HEK293 (cell line): ENCODE data around the gene SOX18.

Source experiments
- CTCF ChIP-seq: fragments of 450-650 bp; formaldehyde crosslinking; IDR thresholded peaks from 2 replicates; pipeline ENCODE4 v1.5.1; 2016; ENCODE audit warnings: missing biosample characterization, missing genetic modification characterization
- HOXA7 ChIP-seq: sonication (generic); formaldehyde crosslinking; IDR thresholded peaks from 2 replicates; pipeline ENCODE4 v1.8.1; 2022; ENCODE audit warnings: missing genetic modification reagents, borderline replicate concordance
- HOXC10 ChIP-seq: sonication (generic); formaldehyde crosslinking; IDR thresholded peaks from 2 replicates; pipeline ENCODE4 v1.8.1; 2023; ENCODE audit warnings: mild to moderate bottlenecking, missing genetic modification reagents
- KLF16 ChIP-seq: fragments of 450-650 bp; formaldehyde crosslinking; IDR thresholded peaks from 2 replicates; pipeline ENCODE4 v1.5.1; 2017; ENCODE audit warnings: missing biosample characterization, missing genetic modification characterization
- KLF9 ChIP-seq: fragments of 450-650 bp; formaldehyde crosslinking; IDR thresholded peaks from 2 replicates; pipeline ENCODE4 v1.5.1; 2016; ENCODE audit warnings: missing biosample characterization, missing genetic modification characterization, low read depth
- MZF1 ChIP-seq: fragments of 450-650 bp; formaldehyde crosslinking; IDR thresholded peaks from 2 replicates; pipeline ENCODE4 v1.5.1; 2017; ENCODE audit warnings: missing biosample characterization, missing genetic modification characterization, borderline replicate concordance
- PATZ1 ChIP-seq: fragments of 450-650 bp; formaldehyde crosslinking; IDR thresholded peaks from 2 replicates; pipeline ENCODE4 v1.5.1; 2016; ENCODE audit warnings: missing biosample characterization, missing genetic modification characterization
- SCRT1 ChIP-seq: fragments of 450-650 bp; formaldehyde crosslinking; IDR thresholded peaks from 2 replicates; pipeline ENCODE4 v1.5.1; 2016; ENCODE audit warnings: missing biosample characterization, missing genetic modification characterization, borderline replicate concordance
- TSHZ1 ChIP-seq: fragments of 450-650 bp; formaldehyde crosslinking; IDR thresholded peaks from 2 replicates; pipeline ENCODE4 v1.5.1; 2016; ENCODE audit warnings: missing biosample characterization, missing genetic modification characterization, borderline replicate concordance
- WT1 ChIP-seq: fragments of 450-650 bp; formaldehyde crosslinking; IDR thresholded peaks from 2 replicates; pipeline ENCODE4 v1.5.1; 2016; ENCODE audit warnings: missing biosample characterization, missing genetic modification characterization
- YY2 ChIP-seq: fragments of 450-650 bp; formaldehyde crosslinking; IDR thresholded peaks from 2 replicates; pipeline ENCODE4 v1.5.1; 2016; ENCODE audit warnings: missing biosample characterization, missing genetic modification characterization
- ZNF10 ChIP-seq: fragments of 450-650 bp; formaldehyde crosslinking; IDR thresholded peaks from 2 replicates; pipeline ENCODE4 v1.5.1; 2017; ENCODE audit warnings: missing biosample characterization, missing genetic modification characterization
- ZNF112 ChIP-seq: fragments of 450-650 bp; formaldehyde crosslinking; IDR thresholded peaks from 2 replicates; pipeline ENCODE4 v1.5.0; 2017; ENCODE audit warnings: missing biosample characterization, missing genetic modification characterization
- ZNF155 ChIP-seq: fragments of 450-650 bp; formaldehyde crosslinking; IDR thresholded peaks from 2 replicates; pipeline ENCODE4 v1.5.1; 2016; ENCODE audit warnings: missing biosample characterization, missing genetic modification characterization
- ZNF174 ChIP-seq: fragments of 450-650 bp; formaldehyde crosslinking; IDR thresholded peaks from 2 replicates; pipeline ENCODE4 v1.5.0; 2017; ENCODE audit warnings: missing biosample characterization, mild to moderate bottlenecking, missing genetic modification characterization
- ZNF175 ChIP-seq: fragments of 450-650 bp; formaldehyde crosslinking; IDR thresholded peaks from 2 replicates; pipeline ENCODE4 v1.5.1; 2016; ENCODE audit warnings: missing biosample characterization, missing genetic modification characterization
- ZNF2 ChIP-seq: fragments of 450-650 bp; formaldehyde crosslinking; IDR thresholded peaks from 2 replicates; pipeline ENCODE4 v1.5.1; 2016; ENCODE audit warnings: missing biosample characterization, missing genetic modification characterization
- ZNF350 ChIP-seq: fragments of 450-650 bp; formaldehyde crosslinking; IDR thresholded peaks from 2 replicates; pipeline ENCODE4 v1.5.0; 2017; ENCODE audit warnings: missing biosample characterization, mild to moderate bottlenecking, missing genetic modification characterization
- ZNF391 ChIP-seq: fragments of 450-650 bp; formaldehyde crosslinking; IDR thresholded peaks from 2 replicates; pipeline ENCODE4 v1.5.1; 2016; ENCODE audit warnings: low read depth, missing biosample characterization, missing genetic modification characterization, borderline replicate concordance
- ZNF394 ChIP-seq: fragments of 450-650 bp; formaldehyde crosslinking; IDR thresholded peaks from 2 replicates; pipeline ENCODE4 v1.5.1; 2016; ENCODE audit warnings: missing biosample characterization, missing genetic modification characterization, mild to moderate bottlenecking, moderate library complexity, borderline replicate concordance
- ZNF514 ChIP-seq: fragments of 450-650 bp; formaldehyde crosslinking; IDR thresholded peaks from 2 replicates; pipeline ENCODE4 v1.5.1; 2016; ENCODE audit warnings: missing biosample characterization, missing genetic modification characterization
- ZNF623 ChIP-seq: fragments of 450-650 bp; formaldehyde crosslinking; IDR thresholded peaks from 2 replicates; pipeline ENCODE4 v1.5.1; 2016; ENCODE audit warnings: missing biosample characterization, missing genetic modification characterization
- ZNF654 ChIP-seq: fragments of 450-650 bp; formaldehyde crosslinking; IDR thresholded peaks from 2 replicates; pipeline ENCODE4 v1.5.1; 2016; ENCODE audit warnings: low read depth, missing biosample characterization, missing genetic modification characterization
- ZNF660 ChIP-seq: fragments of 450-650 bp; IDR thresholded peaks from 2 replicates; pipeline ENCODE4 v1.5.1; 2018; ENCODE audit warnings: missing biosample characterization, mild to moderate bottlenecking, missing genetic modification characterization
- ZSCAN16 ChIP-seq: fragments of 450-650 bp; formaldehyde crosslinking; IDR thresholded peaks from 2 replicates; pipeline ENCODE4 v1.5.1; 2016; ENCODE audit warnings: missing biosample characterization, missing genetic modification characterization
- TF ChIP-seq, protein P1 (sequence below): fragments of 450-650 bp; formaldehyde crosslinking; IDR thresholded peaks from 2 replicates; pipeline ENCODE4 v1.5.1; 2017; ENCODE audit warnings: missing biosample characterization, missing genetic modification characterization
- TF ChIP-seq, protein P2 (sequence below): fragments of 450-650 bp; formaldehyde crosslinking; IDR thresholded peaks from 2 replicates; pipeline ENCODE4 v1.5.1; 2016; ENCODE audit warnings: missing biosample characterization, missing genetic modification characterization
- TF ChIP-seq, protein P3 (sequence below): fragments of 450-650 bp; formaldehyde crosslinking; IDR thresholded peaks from 2 replicates; pipeline ENCODE4 v1.5.1; 2016; ENCODE audit warnings: missing biosample characterization, missing genetic modification characterization

SOX18 gene

GRCh38 chr20:64030371-64031134 lies 18.9 kb downstream of the SOX18 start (continued):
- TF ChIP-seq ZNF2 (tag by site-specific recombination) (no peak), ZNF654 (no peak), ZNF175 (tag by site-specific recombination) (no peak), WT1 (tag by site-specific recombination) (peak; percentile 99), ZNF112 (tag by site-specific recombination) (no peak), ZNF350 (tag by site-specific recombination) (no peak), KLF16 (tag by site-specific recombination) (peak; percentile 89), HOXC10 (no peak), ZNF660 (no peak), SCRT1 (tag by site-specific recombination) (peak; percentile 61; the same call in 1 of the 2 replicates), ZNF623 (no peak), MZF1 (no peak), ZNF155 (no peak), ZNF394 (tag by site-specific recombination) (no peak), ZNF514 (tag by site-specific recombination) (no peak), YY2 (tag by site-specific recombination) (no peak), PATZ1 (0 out of 2 replicates have a peak, but pooled peaks have one; percentile 49), ZNF174 (tag by site-specific recombination) (no peak), TSHZ1 (tag by site-specific recombination) (peak; percentile 89; the same call in 1 of the 2 replicates), KLF9 (tag by site-specific recombination) (no peak), ZSCAN16 (tag by site-specific recombination) (no peak), HOXA7 (CRISPR knock-in tag) (no peak), CTCF (tag by site-specific recombination) (peak; percentile 55; the same call in 1 of the 2 replicates), ZNF10 (peak; percentile 32; the same call in 1 of the 2 replicates), ZNF391 (tag by site-specific recombination) (no peak)
- TF ChIP-seq, protein P1, sequence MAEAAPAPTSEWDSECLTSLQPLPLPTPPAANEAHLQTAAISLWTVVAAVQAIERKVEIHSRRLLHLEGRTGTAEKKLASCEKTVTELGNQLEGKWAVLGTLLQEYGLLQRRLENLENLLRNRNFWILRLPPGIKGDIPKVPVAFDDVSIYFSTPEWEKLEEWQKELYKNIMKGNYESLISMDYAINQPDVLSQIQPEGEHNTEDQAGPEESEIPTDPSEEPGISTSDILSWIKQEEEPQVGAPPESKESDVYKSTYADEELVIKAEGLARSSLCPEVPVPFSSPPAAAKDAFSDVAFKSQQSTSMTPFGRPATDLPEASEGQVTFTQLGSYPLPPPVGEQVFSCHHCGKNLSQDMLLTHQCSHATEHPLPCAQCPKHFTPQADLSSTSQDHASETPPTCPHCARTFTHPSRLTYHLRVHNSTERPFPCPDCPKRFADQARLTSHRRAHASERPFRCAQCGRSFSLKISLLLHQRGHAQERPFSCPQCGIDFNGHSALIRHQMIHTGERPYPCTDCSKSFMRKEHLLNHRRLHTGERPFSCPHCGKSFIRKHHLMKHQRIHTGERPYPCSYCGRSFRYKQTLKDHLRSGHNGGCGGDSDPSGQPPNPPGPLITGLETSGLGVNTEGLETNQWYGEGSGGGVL (tag by site-specific recombination) = no peak
- TF ChIP-seq, protein P2, sequence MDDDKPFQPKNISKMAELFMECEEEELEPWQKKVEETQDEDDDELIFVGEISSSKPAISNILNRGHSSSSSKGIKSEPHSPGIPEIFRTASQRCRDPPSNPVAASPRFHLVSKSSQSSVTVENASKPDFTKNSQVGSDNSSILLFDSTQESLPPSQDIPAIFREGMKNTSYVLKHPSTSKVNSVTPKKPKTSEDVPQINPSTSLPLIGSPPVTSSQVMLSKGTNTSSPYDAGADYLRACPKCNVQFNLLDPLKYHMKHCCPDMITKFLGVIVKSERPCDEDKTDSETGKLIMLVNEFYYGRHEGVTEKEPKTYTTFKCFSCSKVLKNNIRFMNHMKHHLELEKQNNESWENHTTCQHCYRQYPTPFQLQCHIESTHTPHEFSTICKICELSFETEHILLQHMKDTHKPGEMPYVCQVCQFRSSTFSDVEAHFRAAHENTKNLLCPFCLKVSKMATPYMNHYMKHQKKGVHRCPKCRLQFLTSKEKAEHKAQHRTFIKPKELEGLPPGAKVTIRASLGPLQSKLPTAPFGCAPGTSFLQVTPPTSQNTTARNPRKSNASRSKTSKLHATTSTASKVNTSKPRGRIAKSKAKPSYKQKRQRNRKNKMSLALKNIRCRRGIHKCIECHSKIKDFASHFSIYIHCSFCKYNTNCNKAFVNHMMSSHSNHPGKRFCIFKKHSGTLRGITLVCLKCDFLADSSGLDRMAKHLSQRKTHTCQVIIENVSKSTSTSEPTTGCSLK (tag by site-specific recombination) = no peak
- TF ChIP-seq, protein P3, sequence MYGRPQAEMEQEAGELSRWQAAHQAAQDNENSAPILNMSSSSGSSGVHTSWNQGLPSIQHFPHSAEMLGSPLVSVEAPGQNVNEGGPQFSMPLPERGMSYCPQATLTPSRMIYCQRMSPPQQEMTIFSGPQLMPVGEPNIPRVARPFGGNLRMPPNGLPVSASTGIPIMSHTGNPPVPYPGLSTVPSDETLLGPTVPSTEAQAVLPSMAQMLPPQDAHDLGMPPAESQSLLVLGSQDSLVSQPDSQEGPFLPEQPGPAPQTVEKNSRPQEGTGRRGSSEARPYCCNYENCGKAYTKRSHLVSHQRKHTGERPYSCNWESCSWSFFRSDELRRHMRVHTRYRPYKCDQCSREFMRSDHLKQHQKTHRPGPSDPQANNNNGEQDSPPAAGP (tag by site-specific recombination) = peak; percentile 100
